Calu3 (cell line): ENCODE data around the gene LYL1. TPM values are rescaled to one million over a fixed set of nuclear protein-coding genes. Genes with fewer than 3 reads are reported as not detected.

Source experiments
- BruUV-seq: library from RNA; stranded (reverse); fragments of 400-500 nt; replicated peaks from 2 replicates; lab custom pipeline; 2021; lab: Mats Ljungman, UMichigan
- CTCF ChIA-PET: fragments of 300-600 bp; sonication (Branson Sonifier 250); formaldehyde crosslinking; loops from one replicate; lab custom pipeline; 2022; ENCODE audit warnings: antibody characterized with exemption; lab: Charles Lee
- DNase-seq: peaks from one replicate; pipeline ENCODE4 v3.0.0; 2022
- H3K27ac Mint-ChIP-seq: one replicate; pipeline ENCODE4 v1.8.0; 2022; ENCODE audit warnings: mixed read lengths; ENCODE audit not compliant: unreplicated experiment
- H3K27me3 Mint-ChIP-seq: one replicate; pipeline ENCODE4 v1.8.0; 2022; ENCODE audit warnings: mixed read lengths; ENCODE audit not compliant: unreplicated experiment
- H3K36me3 Mint-ChIP-seq: one replicate; pipeline ENCODE4 v1.8.0; 2022; ENCODE audit warnings: mild to moderate bottlenecking, moderate library complexity, mixed read lengths; ENCODE audit not compliant: insufficient read depth, unreplicated experiment
- H3K4me1 Mint-ChIP-seq: one replicate; pipeline ENCODE4 v1.8.0; 2022; ENCODE audit warnings: mild to moderate bottlenecking, low read depth, mixed read lengths; ENCODE audit not compliant: unreplicated experiment
- H3K4me3 Mint-ChIP-seq: one replicate; pipeline ENCODE4 v1.8.0; 2022; ENCODE audit warnings: mild to moderate bottlenecking, low read depth, moderate library complexity, mixed read lengths; ENCODE audit not compliant: unreplicated experiment
- H3K9me3 Mint-ChIP-seq: one replicate; pipeline ENCODE4 v1.8.0; 2022; ENCODE audit warnings: low read depth, mixed read lengths; ENCODE audit not compliant: unreplicated experiment
- CTCF ChIP-seq: fragments of 200-600 bp; IDR thresholded peaks from one replicate; pipeline ENCODE4 v1.8.0; 2022; ENCODE audit warnings: antibody characterized with exemption; ENCODE audit not compliant: unreplicated experiment
- intact Hi-C: fragments of 100-400 bp; cut with micrococcal nuclease; formaldehyde crosslinking; loops from one replicate; pipeline ENCODE4 v1.10.0; 2022; ENCODE audit not compliant: unreplicated experiment
- total RNA-seq: library from RNA; stranded (reverse); gene quantifications from 2 replicates; pipeline ENCODE4 v1.2.3, GENCODE V29; 2022

LYL1 gene
- total RNA-seq, 1 experiment from 2014 or later, result not detected

- BruUV-seq, result no TSS peak
- Mint-ChIP-seq H3K4me1 (peaks cover 10% of the 10 kb centered on the region), H3K27me3 (no peaks in the 10 kb centered on the region), H3K4me3 (no peak overlapping the region), H3K36me3 (peaks cover 8% of the 10 kb centered on the region), H3K27ac (no peak overlapping the region), H3K9me3 (no peaks in the 10 kb centered on the region)
- CTCF ChIA-PET, result no interaction called here
- intact Hi-C loops, result loop anchor here (5.0 kb wide), 1 partner anchor 113 kb away; no protein-coding TSS in a partner anchor
- TF ChIP-seq CTCF, result no peak
- no peak for DNase-seq
These were observed 12.7 kb downstream of the LYL1 start for GRCh38 chr19:13089857-13090507.

DNA sequence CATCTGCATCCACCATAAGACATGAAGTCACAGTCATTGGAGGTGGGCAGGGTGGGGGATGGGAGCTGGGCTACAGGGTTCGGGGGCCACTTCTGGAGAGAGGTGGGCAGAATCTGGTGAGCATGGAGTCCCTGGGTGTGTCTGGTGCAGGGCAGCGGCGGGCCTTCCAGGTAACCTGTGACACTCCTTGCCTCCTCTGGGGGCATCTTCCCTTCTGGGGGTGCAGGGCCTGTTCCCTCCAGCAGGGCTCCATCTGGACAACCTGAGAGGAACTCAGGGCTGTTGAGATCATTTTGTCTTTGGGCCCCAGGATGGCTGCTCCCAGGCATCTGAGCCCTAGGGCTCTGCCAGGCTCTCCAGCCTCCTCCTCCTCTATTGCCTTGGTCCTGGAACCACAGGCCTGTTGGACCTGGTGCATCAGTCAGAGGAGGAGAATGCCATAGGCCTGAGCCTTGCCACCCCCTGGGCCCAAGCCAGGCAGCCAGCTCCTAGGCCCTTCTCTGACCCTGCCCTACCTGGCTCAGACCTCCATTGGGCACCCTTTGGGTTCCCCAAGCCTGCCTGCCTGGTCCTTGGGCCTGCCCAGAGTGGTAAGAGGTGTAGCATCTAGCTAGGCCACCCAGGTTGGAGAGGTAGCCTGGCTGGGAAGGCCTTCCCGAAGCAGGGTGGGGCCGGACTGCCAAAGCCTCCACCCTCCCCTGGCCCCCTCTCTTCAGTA is 13.4 kb downstream of the LYL1 start:
- Mint-ChIP-seq H3K36me3 (peaks cover 8% of the 10 kb centered on the region), H3K27ac (no peak overlapping the region), H3K9me3 (no peaks in the 10 kb centered on the region), H3K4me1 (peaks cover 10% of the 10 kb centered on the region), H3K4me3 (no peak overlapping the region), H3K27me3 (no peaks in the 10 kb centered on the region)
- intact Hi-C loops, result no loop called here
- BruUV-seq, result no TSS peak
- no peak for DNase-seq
- CTCF ChIA-PET, result no interaction called here
- peak; percentile 22 for TF ChIP-seq CTCF

- Mint-ChIP-seq H3K9me3 (no peaks in the 10 kb centered on the region), H3K36me3 (peaks cover 8% of the 10 kb centered on the region), H3K4me3 (no peak overlapping the region), H3K27me3 (no peaks in the 10 kb centered on the region), H3K4me1 (peaks cover 15% of the 10 kb centered on the region), H3K27ac (no peak overlapping the region)
- BruUV-seq, result no TSS peak
- TF ChIP-seq CTCF, result no peak
- intact Hi-C loops, result no loop called here
- CTCF ChIA-PET, result interaction anchor here (0.6 kb wide), 1 partner anchor 307 kb away, joined by 3 read pairs; no protein-coding TSS in a partner anchor
- no peak for DNase-seq
These were observed 14.7 kb downstream of the LYL1 start for GRCh38 chr19:13087795-13088537.

GRCh38 chr19:13087295-13087694 is 15.4 kb downstream of the LYL1 start:
- Mint-ChIP-seq H3K4me1 (peaks cover 20% of the 10 kb centered on the region), H3K4me3 (no peak overlapping the region), H3K9me3 (no peaks in the 10 kb centered on the region), H3K27ac (no peak overlapping the region), H3K27me3 (no peaks in the 10 kb centered on the region), H3K36me3 (peaks cover 8% of the 10 kb centered on the region)
- CTCF ChIA-PET, result no interaction called here
- DNase-seq, result no peak
- BruUV-seq, result no TSS peak
- no peak for TF ChIP-seq CTCF
- intact Hi-C loops, result no loop called here
